GM21360 (cell line): ENCODE results near the gene OSBPL6.

Experiments used
- ATAC-seq: cut with Tn5 transposase; IDR thresholded peaks from one replicate; pipeline ENCODE4 v1.9.1; 2021; ENCODE audit warnings: mild to moderate bottlenecking, moderate library complexity; ENCODE audit not compliant: unreplicated experiment

The OSBPL6 gene

DNA sequence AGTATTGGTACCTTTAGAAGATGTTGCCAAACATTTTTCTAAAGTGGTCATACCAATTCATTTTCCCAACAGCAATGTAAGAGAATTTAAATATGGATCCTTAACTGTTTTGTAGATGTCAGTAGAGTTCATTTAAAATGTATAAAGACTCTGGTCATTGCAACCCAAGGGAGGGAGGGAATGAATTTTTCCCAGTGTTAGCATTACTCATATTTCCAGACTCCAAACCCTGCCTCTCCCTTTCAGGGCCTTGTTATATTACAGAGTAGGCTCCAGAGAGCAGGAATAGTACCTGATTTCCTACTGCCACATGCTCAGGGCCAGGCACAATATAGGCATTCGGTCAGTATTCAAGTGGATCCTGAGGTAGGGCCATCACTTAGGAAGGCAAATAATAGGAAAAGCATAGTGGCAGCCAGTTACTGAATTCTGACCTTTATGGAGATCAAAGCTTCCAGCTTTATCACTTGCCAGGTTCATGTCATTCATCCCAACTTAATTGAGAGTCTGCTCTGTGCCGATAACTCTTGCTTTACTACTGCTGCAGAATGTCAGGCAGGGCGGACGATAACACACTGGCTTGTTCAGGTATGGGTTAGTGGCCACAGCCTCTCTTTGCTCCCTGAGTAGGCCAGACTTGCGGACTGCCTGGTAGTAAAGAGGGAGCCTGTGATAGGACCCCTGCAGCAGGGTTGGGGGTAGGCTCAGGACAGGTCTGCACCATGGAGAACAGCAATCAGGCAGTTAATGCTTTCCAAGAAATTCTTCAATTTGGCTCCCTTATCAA is 75.3 kb downstream of the OSBPL6 start:
- ATAC-seq = no peak

DNA sequence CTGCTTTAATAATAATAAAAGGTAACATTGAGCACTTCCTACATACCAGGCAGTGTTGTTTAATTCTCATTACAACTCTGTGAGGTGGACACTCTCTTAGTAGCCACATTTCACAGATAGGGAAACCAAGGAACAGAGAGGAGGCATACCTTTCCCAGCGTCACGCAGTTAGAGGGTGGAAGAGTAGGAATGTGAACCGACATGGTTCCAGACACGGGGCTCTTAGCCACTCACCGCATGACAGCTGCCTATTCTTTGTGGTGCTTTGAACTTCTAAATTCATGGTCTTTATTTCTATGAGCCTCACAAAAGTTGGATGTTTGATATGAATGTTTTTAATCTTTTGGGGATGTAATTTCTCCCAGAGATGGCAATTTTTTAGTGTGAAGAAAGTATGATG is 76.0 kb downstream of the OSBPL6 start:
- ATAC-seq = no peak

DNA sequence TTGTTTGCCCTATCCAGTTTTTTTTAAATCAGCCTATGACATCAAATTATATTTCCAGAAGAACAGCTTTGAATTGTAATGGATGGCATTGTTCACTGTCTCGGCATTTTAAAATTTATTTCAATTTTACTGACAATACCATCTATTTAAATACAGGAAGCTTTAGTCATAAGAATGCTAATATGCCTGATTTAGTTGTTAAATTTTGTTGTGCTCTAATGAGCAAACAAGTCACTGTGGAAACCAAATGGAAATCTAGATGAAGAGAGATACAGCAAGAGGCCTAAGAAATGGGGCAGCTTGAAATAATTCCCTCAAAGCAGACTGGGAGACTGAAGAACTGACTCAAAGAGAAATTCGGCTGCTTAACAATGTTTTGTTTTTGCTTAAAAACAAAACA is 76.8 kb downstream of the OSBPL6 start:
- no peak for ATAC-seq

DNA sequence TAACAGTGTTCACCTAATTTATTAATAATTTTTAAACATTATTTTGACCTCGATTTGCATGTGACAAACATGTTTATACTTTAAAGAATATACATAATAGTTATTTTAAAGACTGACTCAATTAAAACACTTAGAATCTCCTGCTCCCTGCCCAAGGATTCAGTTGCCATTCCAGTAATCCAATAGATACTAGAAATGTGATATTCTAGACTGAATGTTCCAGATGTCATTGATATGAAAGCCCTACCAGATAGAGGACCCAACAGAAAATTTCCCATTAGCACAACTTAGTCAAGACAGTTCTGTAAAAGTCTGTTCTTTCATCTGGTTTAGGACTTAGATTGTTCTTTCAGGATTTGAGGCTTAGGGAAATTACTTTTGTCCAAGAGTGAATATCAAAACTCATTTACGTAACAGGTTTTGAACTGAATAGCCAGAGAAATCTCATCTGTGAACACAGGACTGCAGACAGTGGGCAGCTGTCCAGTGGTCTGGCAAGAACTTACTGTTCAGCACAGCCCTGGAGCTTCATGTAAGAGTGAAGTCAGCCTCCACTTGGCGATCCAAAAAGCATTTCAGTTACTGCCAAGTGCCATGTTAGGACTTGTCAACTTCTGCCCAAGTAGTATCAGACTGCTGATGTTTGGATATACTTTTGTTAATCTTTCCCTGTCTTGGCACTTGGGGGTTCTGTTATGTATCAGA is 77.5 kb downstream of the OSBPL6 start:
- ATAC-seq = no peak

DNA sequence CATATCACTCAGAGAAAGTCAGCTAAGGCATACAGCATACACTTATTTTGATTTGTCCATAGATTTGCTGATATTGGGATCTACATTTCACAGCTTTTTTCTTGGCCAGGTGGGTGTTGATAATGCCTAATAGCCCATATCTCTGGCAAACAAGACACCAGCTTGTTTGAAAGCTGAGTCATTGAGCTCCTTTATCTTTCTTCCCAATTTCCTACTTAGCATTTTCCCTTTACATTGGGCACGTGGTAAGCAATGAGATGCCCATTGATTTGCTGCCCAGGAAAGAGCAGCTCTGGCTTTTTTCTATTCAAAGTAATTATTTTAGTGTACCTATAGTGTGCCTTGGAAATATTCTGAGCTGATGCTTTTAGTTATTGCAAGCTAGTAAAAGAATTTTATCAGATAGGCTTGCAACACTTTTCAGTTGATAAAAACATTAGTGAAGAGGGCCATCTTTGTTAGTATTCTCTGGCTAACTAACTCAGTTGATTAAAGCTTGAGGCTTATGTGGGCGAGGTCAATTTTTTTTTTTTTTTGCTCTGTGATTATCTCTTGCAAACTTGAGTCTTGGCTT is 79.6 kb downstream of the OSBPL6 start:
- ATAC-seq = no peak

DNA sequence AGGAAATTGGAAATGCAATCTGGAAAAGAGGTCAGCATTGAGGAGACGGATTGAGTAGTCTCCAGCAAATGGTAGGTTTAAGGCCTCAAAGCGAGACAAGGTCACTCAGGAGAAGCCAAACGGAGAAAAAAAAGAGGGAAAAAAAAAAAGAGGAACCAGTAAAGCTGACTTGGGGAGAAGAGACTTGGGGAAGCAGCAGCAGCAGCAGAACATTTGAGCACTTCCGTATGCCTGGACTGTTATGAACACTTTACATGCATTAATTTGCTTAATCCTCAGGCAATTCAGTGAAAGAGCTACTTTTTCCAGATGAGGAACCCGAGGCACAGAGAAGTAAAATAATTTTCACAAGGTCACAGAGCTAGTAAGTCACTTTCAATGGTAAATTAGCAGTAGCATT is 81.3 kb downstream of the OSBPL6 start:
- no peak for ATAC-seq

DNA sequence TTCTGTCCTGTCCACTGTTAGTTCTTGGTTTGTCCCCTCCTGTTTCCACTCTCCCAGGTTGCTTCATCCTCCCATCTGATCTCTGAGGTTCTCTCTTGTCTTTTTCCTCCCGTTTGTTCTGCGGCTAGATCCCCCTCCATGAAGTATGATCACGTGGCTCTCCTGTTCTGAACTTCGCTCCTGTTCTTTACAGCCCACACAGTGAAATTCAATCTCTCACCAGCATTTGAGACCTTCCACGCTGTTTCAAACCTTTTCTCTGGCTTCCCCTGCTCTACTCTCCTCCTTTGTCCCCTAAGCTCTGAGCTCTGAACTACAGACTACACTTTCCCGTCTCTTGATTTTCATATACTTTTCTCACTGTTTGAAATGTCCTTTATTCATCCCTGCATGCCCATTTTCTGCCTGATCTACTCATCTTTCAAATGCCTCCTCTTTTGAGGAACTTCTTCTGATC is 83.5 kb downstream of the OSBPL6 start:
- ATAC-seq = no peak

DNA sequence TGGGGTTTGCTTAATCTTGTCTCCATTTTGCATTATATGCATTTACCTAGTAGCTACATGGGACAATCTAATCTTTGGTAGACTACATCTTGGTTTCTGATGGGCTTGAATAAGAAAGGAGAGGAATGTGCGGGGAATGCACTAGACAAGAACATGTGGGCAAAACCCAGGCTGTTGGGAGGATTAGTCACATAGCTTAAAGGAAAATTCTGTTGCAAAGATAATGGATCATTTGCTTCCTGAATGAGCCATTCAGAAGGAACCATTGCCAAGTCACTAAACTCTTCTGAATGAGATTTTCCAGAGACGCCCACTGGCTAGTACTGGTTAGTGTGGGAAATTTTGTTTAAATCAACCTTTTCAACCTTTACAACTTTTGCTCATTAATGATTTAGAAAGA is 84.8 kb downstream of the OSBPL6 start:
- ATAC-seq = no peak

DNA sequence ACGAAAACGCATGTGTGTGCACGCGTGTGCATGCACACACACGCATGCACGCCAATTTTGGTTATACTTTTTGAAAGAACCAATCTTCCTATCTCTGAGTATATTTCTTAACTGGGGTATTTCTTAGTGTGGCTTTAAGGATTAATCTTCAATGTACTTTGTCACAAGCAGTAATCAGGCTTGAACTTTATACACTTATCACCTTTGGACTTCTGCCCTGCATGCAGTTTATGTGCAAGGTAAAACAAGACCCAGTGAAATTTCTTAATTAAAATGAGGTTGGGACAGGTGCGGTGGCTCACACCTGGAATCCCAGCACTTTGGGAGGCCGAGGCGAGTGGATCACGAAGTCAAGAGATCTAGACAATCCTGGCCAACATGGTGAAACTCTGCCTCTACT is 85.3 kb downstream of the OSBPL6 start:
- ATAC-seq = no peak

DNA sequence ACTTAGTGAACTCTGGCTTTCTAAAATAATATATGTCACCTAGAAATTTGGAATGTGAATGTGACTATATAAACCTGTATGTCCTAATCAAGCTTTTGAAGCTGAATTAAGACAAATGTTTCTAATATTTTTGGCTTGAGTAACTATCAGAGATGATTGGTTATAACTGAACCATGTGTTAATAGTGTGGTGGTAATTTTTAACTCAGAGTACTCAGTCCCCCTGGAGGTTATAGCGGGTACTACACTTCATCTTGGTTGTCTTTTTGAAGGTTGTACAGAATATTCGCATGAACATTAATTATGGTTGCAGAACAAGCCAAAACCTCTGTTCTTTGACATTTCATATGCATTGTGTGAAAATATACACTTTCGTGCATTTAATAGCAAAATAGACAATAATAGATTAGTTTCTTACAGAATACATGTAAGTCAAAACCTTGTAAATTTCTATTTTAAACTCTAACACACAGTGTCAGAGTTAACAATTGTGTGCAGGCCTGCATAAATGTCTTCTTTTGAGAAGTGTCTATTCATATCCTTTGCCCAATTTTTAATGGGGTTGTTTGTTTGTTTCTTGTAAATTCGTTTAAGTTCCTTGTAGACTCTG is 86.0 kb downstream of the OSBPL6 start:
- ATAC-seq = peak; percentile 60

DNA sequence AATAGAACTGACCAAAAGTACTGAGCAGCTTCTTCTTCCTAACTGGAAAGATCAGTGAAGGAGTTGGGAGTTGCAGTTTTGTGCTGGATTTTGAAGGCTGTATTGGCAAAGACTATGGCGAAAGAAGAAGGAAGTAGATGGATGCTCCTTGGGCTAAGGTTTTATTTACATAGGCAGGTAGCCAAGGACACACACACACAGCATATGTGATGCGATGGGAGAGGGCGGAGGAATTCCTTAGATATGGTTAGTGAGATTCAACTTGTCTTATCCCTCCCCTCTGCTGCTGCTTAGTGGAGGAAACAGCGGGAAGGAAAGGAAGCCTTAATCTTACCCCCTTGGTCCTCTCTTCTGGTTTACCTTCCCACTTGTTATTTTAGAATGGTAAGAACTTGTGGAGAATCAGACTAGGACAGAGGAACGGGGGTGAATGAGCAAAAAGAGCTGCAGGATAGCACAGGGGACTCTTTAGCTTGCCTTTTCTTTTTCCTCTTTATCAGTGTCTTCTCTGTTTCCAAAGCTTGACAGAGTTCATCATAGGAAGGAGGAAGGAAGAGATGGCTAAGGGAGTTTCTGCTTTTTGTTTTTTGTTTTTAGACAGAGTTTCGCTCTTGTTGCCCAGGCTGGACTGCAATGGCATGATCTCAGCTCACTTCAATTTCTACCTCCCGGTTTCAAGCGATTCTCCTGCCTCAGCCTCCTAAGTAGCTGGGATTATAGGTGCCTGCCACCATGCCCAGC is 87.9 kb downstream of the OSBPL6 start:
- ATAC-seq = no peak

DNA sequence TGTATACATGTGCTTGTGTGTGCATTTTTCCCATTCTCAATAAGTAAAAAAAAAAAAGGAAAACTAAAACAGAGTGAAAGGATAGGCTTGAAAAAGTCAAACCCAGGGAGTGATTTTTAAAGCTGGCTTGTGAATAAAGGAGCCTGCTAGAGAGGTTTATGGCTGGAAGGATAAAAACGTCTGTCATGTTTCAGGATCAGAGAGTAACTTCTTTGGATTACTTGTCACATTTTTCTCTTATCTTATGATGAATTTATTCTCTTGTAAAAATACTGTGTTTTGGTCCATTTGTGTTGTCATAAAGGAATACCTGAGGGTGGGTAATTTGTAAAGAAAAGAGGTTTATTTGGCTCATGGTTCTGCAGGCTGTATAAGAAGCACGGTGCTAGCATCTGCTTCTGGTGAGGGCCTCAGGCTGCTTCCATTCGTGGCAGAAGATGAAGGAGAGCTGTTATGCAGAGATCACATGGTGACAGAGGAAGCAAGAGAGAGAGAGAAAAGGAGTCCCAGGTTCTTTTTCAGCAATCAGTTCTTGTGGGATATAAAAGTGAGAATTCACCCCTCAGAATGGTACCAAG is 89.1 kb downstream of the OSBPL6 start:
- ATAC-seq = no peak

DNA sequence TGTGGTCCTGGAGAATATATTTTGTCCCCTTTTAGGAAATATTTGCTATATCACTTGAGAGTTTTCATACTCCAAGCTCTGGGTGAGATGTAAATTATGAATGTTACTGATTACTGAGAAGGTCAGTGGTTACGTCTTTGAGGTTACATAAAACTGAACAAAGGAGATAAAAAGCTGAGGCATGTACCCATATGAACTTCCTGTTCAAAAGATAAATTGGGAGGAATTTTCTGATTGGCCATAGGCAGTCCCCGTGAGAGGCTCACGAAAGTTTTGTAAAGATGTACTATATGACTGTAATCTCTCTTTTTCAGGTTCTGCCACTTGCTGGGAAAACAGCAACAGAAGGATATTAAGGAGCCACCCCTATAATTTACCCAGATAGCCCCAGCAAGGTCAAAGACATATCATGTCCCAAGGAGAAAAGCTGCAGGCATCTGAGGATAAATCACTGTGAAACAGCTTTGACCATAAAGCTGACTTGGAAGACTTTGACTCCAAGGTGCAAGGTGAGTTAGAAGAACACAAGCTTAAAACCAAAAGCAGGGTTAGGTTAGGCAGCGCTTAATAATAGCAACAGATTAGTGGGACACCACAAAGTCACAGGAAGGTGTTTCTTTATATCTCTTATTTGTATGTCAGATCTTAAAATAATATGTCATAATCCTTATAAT is 90.4 kb downstream of the OSBPL6 start:
- ATAC-seq = no peak

DNA sequence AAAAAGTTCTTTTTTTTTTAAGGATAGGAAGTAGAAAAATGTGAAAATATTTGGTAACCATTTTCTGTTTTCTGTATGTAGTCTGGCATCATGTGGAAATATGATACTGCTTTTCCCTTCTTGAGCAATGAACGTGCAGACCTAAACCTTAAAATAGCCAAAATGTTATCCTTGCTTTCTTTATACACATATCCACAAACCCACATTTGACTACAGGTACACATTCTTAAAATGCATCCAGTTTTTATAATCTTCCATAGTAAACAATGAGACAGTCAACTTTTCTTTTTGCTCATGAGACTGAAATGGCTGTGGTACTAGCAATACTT is 90.9 kb downstream of the OSBPL6 start:
- ATAC-seq = no peak

DNA sequence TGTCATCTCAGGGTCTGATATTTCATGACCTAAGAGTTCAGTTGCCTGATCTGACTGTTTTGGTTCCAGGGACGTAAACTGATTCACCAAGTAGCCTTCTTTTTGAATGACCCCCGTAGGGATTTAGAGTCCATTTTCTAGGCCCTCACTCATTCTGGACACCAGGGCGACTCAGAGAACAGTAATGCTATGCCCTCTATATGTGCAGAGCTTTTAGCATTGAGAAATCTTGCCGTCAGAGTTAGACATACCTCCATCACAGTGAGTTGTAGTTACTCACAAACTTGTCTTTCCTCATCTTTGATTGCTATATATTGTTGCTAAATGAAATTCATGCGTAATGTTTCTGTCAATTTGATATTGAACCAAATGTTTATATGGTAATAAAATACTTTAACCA is 92.3 kb downstream of the OSBPL6 start:
- no peak for ATAC-seq

DNA sequence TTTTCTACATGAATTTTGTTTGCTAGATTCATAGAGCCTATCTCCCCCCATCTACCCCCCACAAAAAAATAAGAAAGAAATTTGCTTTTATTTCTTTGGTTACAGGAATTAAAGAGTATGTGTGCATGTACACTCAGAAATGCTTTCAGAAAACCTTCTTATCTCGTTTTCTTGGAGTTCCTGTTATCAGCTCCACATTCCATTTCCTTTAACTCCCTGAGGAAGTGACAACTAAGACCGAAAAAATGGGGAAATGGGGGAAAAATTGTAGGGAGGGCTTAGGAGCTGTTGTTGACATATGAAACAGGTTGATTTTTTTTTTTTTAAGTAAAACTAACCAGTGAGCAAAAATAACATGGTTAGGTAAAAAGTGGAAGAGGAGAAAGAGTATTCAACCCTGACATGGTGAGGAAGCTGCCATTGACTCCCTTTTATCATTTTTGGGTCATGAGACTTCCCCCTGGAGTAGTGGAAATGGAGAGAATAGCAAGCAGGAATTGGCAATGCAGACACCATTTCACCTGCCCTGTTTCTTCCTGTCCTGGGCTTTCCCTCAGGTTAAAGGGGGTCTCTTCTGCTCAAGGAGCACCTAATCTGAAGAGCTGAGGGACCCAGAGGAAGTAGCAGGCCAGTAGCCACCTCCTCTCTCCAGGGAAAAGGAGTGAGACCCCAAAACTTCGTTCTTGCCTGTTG is 93.5 kb downstream of the OSBPL6 start:
- no peak for ATAC-seq

DNA sequence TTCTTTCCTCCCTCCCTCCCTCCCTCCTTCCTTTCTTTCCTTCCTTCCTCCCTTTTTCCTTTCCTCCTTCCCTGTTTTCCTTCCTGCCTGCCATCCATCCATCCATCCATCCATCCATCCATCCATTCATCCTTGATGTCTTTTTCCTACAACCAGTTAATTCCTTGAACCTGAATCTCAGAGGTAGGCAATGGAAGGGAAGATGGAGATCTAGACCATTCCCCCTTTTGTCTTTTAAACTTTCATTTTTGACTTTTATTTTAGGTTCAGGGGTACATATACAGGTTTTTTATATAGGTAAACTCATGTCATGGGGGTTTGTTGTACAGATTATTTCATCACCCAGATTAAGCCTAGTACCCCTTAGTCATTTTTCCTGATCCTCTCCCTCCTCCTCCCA is 97.4 kb downstream of the OSBPL6 start:
- ATAC-seq = no peak

DNA sequence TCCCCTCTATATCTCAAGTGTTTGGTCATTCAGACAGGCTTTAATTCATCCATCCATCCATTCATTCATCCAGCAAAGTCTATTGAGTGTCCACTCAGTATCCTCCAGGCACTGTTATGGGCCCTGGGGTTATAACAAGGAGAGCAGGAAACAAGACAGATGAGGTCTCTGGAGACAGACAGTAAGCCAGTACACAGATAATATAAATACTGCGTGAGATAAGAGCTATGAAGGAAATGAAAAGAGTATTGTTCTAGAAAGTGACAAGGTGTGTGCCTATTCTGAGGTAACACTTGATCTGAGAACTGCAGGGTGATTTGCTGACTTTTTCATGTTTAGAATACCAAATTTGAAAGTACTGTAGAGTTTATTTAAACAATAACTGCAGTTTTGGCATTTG is 98.3 kb downstream of the OSBPL6 start:
- ATAC-seq = no peak

DNA sequence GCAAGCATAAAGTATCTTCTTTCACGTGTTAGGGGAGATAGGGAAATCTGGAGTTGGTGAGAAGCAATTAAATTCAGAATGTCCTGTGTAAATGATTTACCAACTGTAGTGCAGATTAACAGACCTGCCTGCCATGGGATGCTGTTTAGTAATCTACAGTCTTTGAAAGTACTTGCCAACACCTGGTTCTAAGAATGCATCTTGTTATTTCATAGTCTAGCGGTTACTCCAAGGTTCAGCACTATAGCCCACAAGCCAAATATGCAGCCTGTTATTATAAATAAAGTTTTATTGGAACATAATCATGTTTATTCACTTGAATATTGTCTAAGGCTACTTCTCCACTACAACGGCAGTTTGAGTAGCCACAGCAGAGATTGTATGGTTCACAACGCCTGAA is 100.8 kb downstream of the OSBPL6 start:
- ATAC-seq = no peak

DNA sequence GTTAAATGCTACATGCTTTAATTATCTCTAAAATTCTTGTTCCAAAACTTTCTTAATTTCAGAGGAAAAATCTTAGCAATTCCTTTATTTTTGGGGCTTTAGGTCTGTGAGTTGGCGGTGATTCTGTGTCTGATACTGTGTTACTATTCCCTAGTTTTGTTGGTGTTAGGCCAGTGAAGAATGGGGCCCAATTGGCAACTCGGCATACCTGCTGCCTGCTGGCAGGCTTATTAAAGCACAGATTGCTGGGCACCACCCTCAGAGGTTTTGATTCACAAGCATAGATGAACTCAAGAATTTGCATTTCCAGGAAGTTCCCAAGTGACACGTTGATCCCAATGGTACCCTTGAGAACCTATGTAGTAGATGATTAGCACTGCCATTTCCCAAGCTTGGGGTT is 101.6 kb downstream of the OSBPL6 start:
- ATAC-seq = no peak
